ENCODE data around the gene ITGB3BP. TPM values are rescaled to one million over a fixed set of nuclear protein-coding genes. Genes with fewer than 3 reads are reported as not detected.

The ITGB3BP gene
- polyA plus RNA-seq, 1 donor, result 34.3 TPM

- WGBS (ENCODE audit: insufficient coverage, low lambda C conversion rate), result no CpG with 5 or more reads among the region's 2 CpGs
- Histone ChIP-seq H3K36me3 (ENCODE audit: control insufficient read depth, insufficient read depth, low read length) (peaks cover 7% of the 10 kb centered on the region), H3K4me1 (ENCODE audit: control insufficient read depth, insufficient read depth, low read length) (no peaks in the 10 kb centered on the region), H3K9me3 (ENCODE audit: control insufficient read depth, low read depth, low read length) (no peaks in the 10 kb centered on the region), H3K27me3 (ENCODE audit: control insufficient read depth, insufficient read depth, low read length) (no peaks in the 10 kb centered on the region), H3K27ac (ENCODE audit: low read length) (no peak overlapping the region), H3K4me3 (ENCODE audit: low read length) (no peak overlapping the region)
- DNase-seq, result no peak
Observed at GRCh38 chr1:63548303-63548702, 25.3 kb upstream of the ITGB3BP start.

- H3K4me3 ChIP-seq (ENCODE audit: low read length), result no peak overlapping the region
- H3K4me1 ChIP-seq (ENCODE audit: control insufficient read depth, insufficient read depth, low read length), result no peaks in the 10 kb centered on the region
- no CpG with 5 or more reads among the region's 2 CpGs for WGBS (ENCODE audit: insufficient coverage, low lambda C conversion rate)
- peaks cover 7% of the 10 kb centered on the region for H3K36me3 ChIP-seq (ENCODE audit: control insufficient read depth, insufficient read depth, low read length)
- no peak for DNase-seq
- H3K27me3 ChIP-seq (ENCODE audit: control insufficient read depth, insufficient read depth, low read length), result no peaks in the 10 kb centered on the region
- H3K9me3 ChIP-seq (ENCODE audit: control insufficient read depth, low read depth, low read length), result no peaks in the 10 kb centered on the region
- no peak overlapping the region for H3K27ac ChIP-seq (ENCODE audit: low read length)
Observed at GRCh38 chr1:63547621-63548294, 24.7 kb upstream of the ITGB3BP start.

GRCh38 chr1:63545780-63546179, 22.8 kb upstream of the ITGB3BP start:
- Histone ChIP-seq H3K4me1 (ENCODE audit: control insufficient read depth, insufficient read depth, low read length) (no peaks in the 10 kb centered on the region), H3K36me3 (ENCODE audit: control insufficient read depth, insufficient read depth, low read length) (peaks cover 7% of the 10 kb centered on the region)

GRCh38 chr1:63537940-63538339, 14.9 kb upstream of the ITGB3BP start:
- Histone ChIP-seq H3K4me1 (ENCODE audit: control insufficient read depth, insufficient read depth, low read length) (no peaks in the 10 kb centered on the region), H3K4me3 (ENCODE audit: low read length) (no peak overlapping the region), H3K36me3 (ENCODE audit: control insufficient read depth, insufficient read depth, low read length) (peaks cover 2% of the 10 kb centered on the region), H3K9me3 (ENCODE audit: control insufficient read depth, low read depth, low read length) (no peaks in the 10 kb centered on the region), H3K27me3 (ENCODE audit: control insufficient read depth, insufficient read depth, low read length) (no peaks in the 10 kb centered on the region), H3K27ac (ENCODE audit: low read length) (no peak overlapping the region)
- no peak for DNase-seq
- WGBS (ENCODE audit: insufficient coverage, low lambda C conversion rate), result 80% methylated on average over 1 of the region's 1 CpG

More at GRCh38 chr1:63545780-63546179, 22.8 kb upstream of the ITGB3BP start:
- Histone ChIP-seq H3K4me3 (ENCODE audit: low read length) (no peak overlapping the region), H3K9me3 (ENCODE audit: control insufficient read depth, low read depth, low read length) (no peaks in the 10 kb centered on the region), H3K27me3 (ENCODE audit: control insufficient read depth, insufficient read depth, low read length) (no peaks in the 10 kb centered on the region), H3K27ac (ENCODE audit: low read length) (no peak overlapping the region)
- no peak for DNase-seq

- Histone ChIP-seq H3K9me3 (ENCODE audit: control insufficient read depth, low read depth, low read length) (no peaks in the 10 kb centered on the region), H3K27ac (ENCODE audit: low read length) (no peak overlapping the region), H3K4me3 (ENCODE audit: low read length) (no peak overlapping the region), H3K27me3 (ENCODE audit: control insufficient read depth, insufficient read depth, low read length) (no peaks in the 10 kb centered on the region), H3K36me3 (ENCODE audit: control insufficient read depth, insufficient read depth, low read length) (peaks cover 4% of the 10 kb centered on the region), H3K4me1 (ENCODE audit: control insufficient read depth, insufficient read depth, low read length) (no peaks in the 10 kb centered on the region)
- no peak for DNase-seq
- WGBS (ENCODE audit: insufficient coverage, low lambda C conversion rate), result 100% methylated on average over 1 of the region's 2 CpGs
Observed at GRCh38 chr1:63537006-63537405, 14.0 kb upstream of the ITGB3BP start.

- no peak for DNase-seq
- H3K36me3 ChIP-seq (ENCODE audit: control insufficient read depth, insufficient read depth, low read length), result peaks cover 4% of the 10 kb centered on the region
- no peaks in the 10 kb centered on the region for H3K4me1 ChIP-seq (ENCODE audit: control insufficient read depth, insufficient read depth, low read length)
Observed at GRCh38 chr1:63534406-63534805, 11.4 kb upstream of the ITGB3BP start.

GRCh38 chr1:63533931-63534330, 10.9 kb upstream of the ITGB3BP start:
- Histone ChIP-seq H3K4me3 (ENCODE audit: low read length) (no peak overlapping the region), H3K27me3 (ENCODE audit: control insufficient read depth, insufficient read depth, low read length) (no peaks in the 10 kb centered on the region), H3K27ac (ENCODE audit: low read length) (no peak overlapping the region), H3K4me1 (ENCODE audit: control insufficient read depth, insufficient read depth, low read length) (no peaks in the 10 kb centered on the region), H3K36me3 (ENCODE audit: control insufficient read depth, insufficient read depth, low read length) (peaks cover 5% of the 10 kb centered on the region), H3K9me3 (ENCODE audit: control insufficient read depth, low read depth, low read length) (no peaks in the 10 kb centered on the region)
- no peak for DNase-seq
- 100% methylated on average over 1 of the region's 1 CpG for WGBS (ENCODE audit: insufficient coverage, low lambda C conversion rate)

More at GRCh38 chr1:63534406-63534805, 11.4 kb upstream of the ITGB3BP start:
- no peak overlapping the region for H3K27ac ChIP-seq (ENCODE audit: low read length)
- H3K9me3 ChIP-seq (ENCODE audit: control insufficient read depth, low read depth, low read length), result no peaks in the 10 kb centered on the region
- no peaks in the 10 kb centered on the region for H3K27me3 ChIP-seq (ENCODE audit: control insufficient read depth, insufficient read depth, low read length)
- H3K4me3 ChIP-seq (ENCODE audit: low read length), result no peak overlapping the region

GRCh38 chr1:63532727-63533126, 9.7 kb upstream of the ITGB3BP start:
- H3K4me1 ChIP-seq (ENCODE audit: control insufficient read depth, insufficient read depth, low read length), result no peaks in the 10 kb centered on the region
- no peak for DNase-seq
- H3K4me3 ChIP-seq (ENCODE audit: low read length), result no peak overlapping the region
- H3K36me3 ChIP-seq (ENCODE audit: control insufficient read depth, insufficient read depth, low read length), result peaks cover 6% of the 10 kb centered on the region
- no peaks in the 10 kb centered on the region for H3K27me3 ChIP-seq (ENCODE audit: control insufficient read depth, insufficient read depth, low read length)
- WGBS (ENCODE audit: insufficient coverage, low lambda C conversion rate), result no CpG with 5 or more reads among the region's 1 CpG
- H3K9me3 ChIP-seq (ENCODE audit: control insufficient read depth, low read depth, low read length), result no peaks in the 10 kb centered on the region
- H3K27ac ChIP-seq (ENCODE audit: low read length), result no peak overlapping the region

GRCh38 chr1:63524201-63524600, 1.2 kb upstream of the ITGB3BP start:
- Histone ChIP-seq H3K36me3 (ENCODE audit: control insufficient read depth, insufficient read depth, low read length) (peaks cover 2% of the 10 kb centered on the region), H3K9me3 (ENCODE audit: control insufficient read depth, low read depth, low read length) (no peaks in the 10 kb centered on the region), H3K4me1 (ENCODE audit: control insufficient read depth, insufficient read depth, low read length) (no peaks in the 10 kb centered on the region), H3K27me3 (ENCODE audit: control insufficient read depth, insufficient read depth, low read length) (no peaks in the 10 kb centered on the region), H3K4me3 (ENCODE audit: low read length) (peak overlapping the region; percentile 79), H3K27ac (ENCODE audit: low read length) (no peak overlapping the region)
- DNase-seq, result no peak
- no CpG with 5 or more reads among the region's 3 CpGs for WGBS (ENCODE audit: insufficient coverage, low lambda C conversion rate)

GRCh38 chr1:63523738-63524137, 713 bp upstream of the ITGB3BP start:
- 0% methylated on average over 2 of the region's 11 CpGs for WGBS (ENCODE audit: insufficient coverage, low lambda C conversion rate)
- peak overlapping the region; percentile 89 for H3K27ac ChIP-seq (ENCODE audit: low read length)
- DNase-seq, result no peak

GRCh38 chr1:63516629-63517028, 6.4 kb downstream of the ITGB3BP start:
- no peaks in the 10 kb centered on the region for H3K27me3 ChIP-seq (ENCODE audit: control insufficient read depth, insufficient read depth, low read length)
- DNase-seq, result no peak
- no peak overlapping the region for H3K27ac ChIP-seq (ENCODE audit: low read length)
- no peaks in the 10 kb centered on the region for H3K36me3 ChIP-seq (ENCODE audit: control insufficient read depth, insufficient read depth, low read length)
- no peaks in the 10 kb centered on the region for H3K9me3 ChIP-seq (ENCODE audit: control insufficient read depth, low read depth, low read length)
- no peak overlapping the region for H3K4me3 ChIP-seq (ENCODE audit: low read length)
- no peaks in the 10 kb centered on the region for H3K4me1 ChIP-seq (ENCODE audit: control insufficient read depth, insufficient read depth, low read length)
- 70% methylated on average over 2 of the region's 2 CpGs for WGBS (ENCODE audit: insufficient coverage, low lambda C conversion rate)

More at GRCh38 chr1:63523738-63524137, 713 bp upstream of the ITGB3BP start:
- no peaks in the 10 kb centered on the region for H3K27me3 ChIP-seq (ENCODE audit: control insufficient read depth, insufficient read depth, low read length)
- peak overlapping the region; percentile 79 for H3K4me3 ChIP-seq (ENCODE audit: low read length)
- H3K4me1 ChIP-seq (ENCODE audit: control insufficient read depth, insufficient read depth, low read length), result no peaks in the 10 kb centered on the region
- no peaks in the 10 kb centered on the region for H3K36me3 ChIP-seq (ENCODE audit: control insufficient read depth, insufficient read depth, low read length)
- no peaks in the 10 kb centered on the region for H3K9me3 ChIP-seq (ENCODE audit: control insufficient read depth, low read depth, low read length)

Measured in large intestine (tissue), 3 donors.